GM18526 (cell line): ENCODE data around the gene EEF1AKMT1.

ENCODE experiments used
- POLR2A ChIP-seq: IDR thresholded peaks from 3 replicates; pipeline ENCODE4 v1.6.1; 2011; ENCODE audit not compliant: insufficient read length; ENCODE audit errors: extremely low read depth

Gene EEF1AKMT1

GRCh38 chr13:20713751-20714150 lies 60.0 kb downstream of the EEF1AKMT1 start:
- no peak for TF ChIP-seq POLR2A

DNA sequence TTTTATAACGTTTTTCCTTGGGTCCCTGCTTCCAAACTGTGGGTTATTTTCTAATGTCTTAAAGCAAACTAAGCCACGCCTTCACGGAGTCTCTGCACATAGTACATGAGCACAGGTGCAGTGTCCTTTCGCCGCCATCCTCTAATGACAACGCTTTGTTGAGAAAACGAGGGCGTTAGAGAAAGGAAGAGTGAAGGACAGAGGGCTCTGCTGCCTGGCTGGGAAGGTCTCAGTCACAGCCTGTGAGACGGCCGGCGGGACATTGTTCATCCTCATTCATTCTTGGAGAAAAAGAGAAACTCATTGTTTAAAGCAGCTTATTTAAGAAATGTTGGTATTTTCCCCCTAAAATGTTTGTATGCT lies 60.8 kb downstream of the EEF1AKMT1 start:
- TF ChIP-seq POLR2A: no peak

- no peak for TF ChIP-seq POLR2A
Observed at GRCh38 chr13:20711301-20712044, 62.3 kb downstream of the EEF1AKMT1 start.

GRCh38 chr13:20709782-20710181 lies 64.0 kb downstream of the EEF1AKMT1 start:
- TF ChIP-seq POLR2A: no peak

DNA sequence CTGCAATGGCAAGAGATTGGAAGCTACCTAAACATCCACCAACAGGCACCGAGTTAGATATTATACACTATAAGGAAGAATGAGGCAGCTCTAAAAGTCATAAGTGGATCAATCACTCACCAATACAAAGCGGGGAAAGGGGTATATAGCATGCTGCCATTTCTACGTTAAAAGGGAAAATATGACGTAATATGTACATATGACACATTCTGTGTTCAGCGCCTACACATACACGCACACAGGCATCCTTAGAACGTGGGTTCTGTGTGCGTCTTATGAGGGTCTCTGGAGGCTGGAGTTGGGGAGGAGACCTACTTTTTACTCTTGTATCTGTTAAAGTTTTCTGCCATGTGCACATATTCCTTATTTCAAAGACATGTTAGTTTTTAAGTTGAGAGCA lies 64.4 kb downstream of the EEF1AKMT1 start:
- no peak for TF ChIP-seq POLR2A

- TF ChIP-seq POLR2A: no peak
Observed at GRCh38 chr13:20708216-20708615, 65.5 kb downstream of the EEF1AKMT1 start.

DNA sequence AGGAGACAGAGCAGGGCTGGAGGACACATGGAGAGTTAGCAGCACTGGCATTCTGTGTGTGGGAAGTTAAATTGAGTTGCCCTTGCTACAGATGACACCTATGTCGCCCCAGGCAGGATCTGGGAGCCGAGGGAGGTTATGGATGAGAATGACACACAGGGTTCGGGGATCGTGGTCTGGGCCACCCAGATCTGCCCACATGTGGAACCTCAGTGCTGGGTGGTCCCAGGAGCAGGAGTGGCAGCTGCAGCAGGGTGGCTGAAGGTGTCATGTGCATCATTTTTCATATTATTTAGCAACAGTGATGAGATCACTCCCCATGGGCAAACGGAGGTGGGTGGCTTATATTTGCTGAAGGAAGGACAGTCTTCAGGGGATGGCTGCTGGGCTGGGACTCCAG lies 67.1 kb downstream of the EEF1AKMT1 start:
- TF ChIP-seq POLR2A: no peak

GRCh38 chr13:20704459-20705069 lies 69.2 kb downstream of the EEF1AKMT1 start:
- TF ChIP-seq POLR2A: no peak

DNA sequence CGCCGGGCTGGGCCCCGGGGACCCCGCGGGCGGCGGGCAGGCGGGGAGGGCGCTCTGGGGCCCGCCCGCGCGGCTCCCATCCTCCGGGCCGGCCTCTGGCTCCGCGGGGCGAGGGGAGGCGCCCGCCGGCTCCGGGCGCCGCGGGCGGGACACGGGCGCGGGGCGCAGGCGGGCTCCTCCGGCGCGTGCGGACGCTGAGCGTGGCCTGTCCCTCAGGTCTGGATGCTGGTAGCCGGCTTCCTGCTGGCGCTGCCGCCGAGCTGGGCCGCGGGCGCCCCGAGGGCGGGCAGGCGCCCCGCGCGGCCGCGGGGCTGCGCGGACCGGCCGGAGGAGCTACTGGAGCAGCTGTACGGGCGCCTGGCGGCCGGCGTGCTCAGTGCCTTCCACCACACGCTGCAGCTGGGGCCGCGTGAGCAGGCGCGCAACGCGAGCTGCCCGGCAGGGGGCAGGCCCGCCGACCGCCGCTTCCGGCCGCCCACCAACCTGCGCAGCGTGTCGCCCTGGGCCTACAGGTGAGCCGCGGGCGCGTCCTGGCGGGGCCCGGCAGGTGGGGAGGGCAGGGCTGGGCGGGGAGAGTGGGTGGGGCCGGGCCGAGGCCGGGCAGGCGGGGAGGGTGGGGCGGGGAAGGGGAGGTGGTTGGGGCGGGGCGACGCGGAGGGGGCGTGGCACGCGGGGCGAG lies 69.8 kb downstream of the EEF1AKMT1 start:
- TF ChIP-seq POLR2A: peak; percentile 39

- no peak for TF ChIP-seq POLR2A
Observed at GRCh38 chr13:20702915-20703779, 70.6 kb downstream of the EEF1AKMT1 start, which contains the start of gene IL17D. IL17D (plus strand) TSS chr13:20703699; CDS start chr13:20704002, 303 bp downstream.

DNA sequence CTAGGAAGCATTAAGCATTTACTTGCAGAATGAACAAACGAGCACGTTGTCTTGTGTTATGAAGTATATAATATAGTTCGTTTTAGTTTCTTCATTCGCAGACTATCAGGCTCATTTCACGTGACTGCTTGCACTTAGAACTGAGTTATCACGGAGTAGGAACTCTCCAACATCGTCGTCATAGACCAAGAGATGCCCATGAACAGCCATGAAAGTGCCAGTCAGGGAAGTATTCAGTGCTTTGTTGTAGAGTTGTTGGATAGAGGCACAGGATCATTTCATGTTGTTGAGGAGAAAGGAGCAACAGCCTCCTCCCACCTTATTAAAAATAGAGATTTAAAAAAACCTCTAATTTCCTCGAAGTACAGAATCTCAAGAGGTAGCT lies 71.2 kb downstream of the EEF1AKMT1 start:
- TF ChIP-seq POLR2A: no peak

DNA sequence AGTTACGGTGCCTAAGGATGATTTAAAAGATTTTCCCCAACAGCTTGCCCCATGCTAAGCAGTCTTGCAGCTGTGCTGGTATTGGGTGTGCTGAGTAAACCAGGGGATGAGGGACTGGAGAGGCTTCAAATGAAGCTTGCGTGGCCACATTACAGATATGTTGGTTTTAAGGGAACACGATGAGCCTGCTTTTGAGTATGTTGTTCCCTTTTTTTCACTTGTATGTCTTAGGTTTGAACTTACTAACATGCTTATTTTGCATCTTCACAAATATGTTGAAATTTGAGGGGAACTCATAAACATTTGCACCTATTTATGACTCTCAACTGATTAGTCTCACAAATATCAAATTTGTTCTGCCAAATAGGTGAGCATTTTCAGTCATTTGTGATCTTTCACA lies 72.3 kb downstream of the EEF1AKMT1 start:
- no peak for TF ChIP-seq POLR2A

GRCh38 chr13:20700288-20700687 lies 73.5 kb downstream of the EEF1AKMT1 start:
- TF ChIP-seq POLR2A: no peak

- no peak for TF ChIP-seq POLR2A
Observed at GRCh38 chr13:20699715-20700114, 74.0 kb downstream of the EEF1AKMT1 start.

DNA sequence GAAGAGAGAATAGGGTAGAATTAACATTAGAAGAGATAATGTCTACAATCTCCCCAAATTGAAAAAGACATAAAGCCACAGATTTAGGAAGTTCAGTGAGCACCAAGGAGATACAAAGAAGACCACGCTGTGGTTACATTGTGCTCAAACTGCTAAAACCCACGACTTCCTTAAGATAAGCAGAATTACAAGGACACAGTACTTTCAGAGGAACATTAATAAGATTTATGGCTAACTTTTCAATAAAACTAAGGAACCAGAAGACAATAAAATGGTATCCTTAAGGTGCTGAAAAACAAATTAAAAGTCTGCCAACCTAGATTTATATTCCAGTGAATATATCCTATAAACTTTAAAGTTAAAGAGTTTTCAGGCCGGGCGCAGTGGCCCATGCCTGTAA lies 77.7 kb downstream of the EEF1AKMT1 start:
- TF ChIP-seq POLR2A: no peak
